Calu3 (cell line): ENCODE measurements around the gene ACBD5. TPM values are rescaled to one million over a fixed set of nuclear protein-coding genes. Genes with fewer than 3 reads are reported as not detected.
"Not testable (repeated sequence)": the region's sequence is repeated elsewhere in the genome, so short reads cannot be mapped to it uniquely, and the experiment has no call there.

ENCODE experiments used
- BruUV-seq: library from RNA; stranded (reverse); fragments of 400-500 nt; replicated peaks from 2 replicates; lab custom pipeline; 2021; lab: Mats Ljungman, UMichigan
- CTCF ChIA-PET: fragments of 300-600 bp; sonication (Branson Sonifier 250); formaldehyde crosslinking; loops from one replicate; lab custom pipeline; 2022; ENCODE audit warnings: antibody characterized with exemption; lab: Charles Lee
- DNase-seq: peaks from one replicate; pipeline ENCODE4 v3.0.0; 2022
- H3K27ac Mint-ChIP-seq: one replicate; pipeline ENCODE4 v1.8.0; 2022; ENCODE audit warnings: mixed read lengths; ENCODE audit not compliant: unreplicated experiment
- H3K27me3 Mint-ChIP-seq: one replicate; pipeline ENCODE4 v1.8.0; 2022; ENCODE audit warnings: mixed read lengths; ENCODE audit not compliant: unreplicated experiment
- H3K36me3 Mint-ChIP-seq: one replicate; pipeline ENCODE4 v1.8.0; 2022; ENCODE audit warnings: mild to moderate bottlenecking, moderate library complexity, mixed read lengths; ENCODE audit not compliant: insufficient read depth, unreplicated experiment
- H3K4me1 Mint-ChIP-seq: one replicate; pipeline ENCODE4 v1.8.0; 2022; ENCODE audit warnings: mild to moderate bottlenecking, low read depth, mixed read lengths; ENCODE audit not compliant: unreplicated experiment
- H3K4me3 Mint-ChIP-seq: one replicate; pipeline ENCODE4 v1.8.0; 2022; ENCODE audit warnings: mild to moderate bottlenecking, low read depth, moderate library complexity, mixed read lengths; ENCODE audit not compliant: unreplicated experiment
- H3K9me3 Mint-ChIP-seq: one replicate; pipeline ENCODE4 v1.8.0; 2022; ENCODE audit warnings: low read depth, mixed read lengths; ENCODE audit not compliant: unreplicated experiment
- intact Hi-C: fragments of 100-400 bp; cut with micrococcal nuclease; formaldehyde crosslinking; loops from one replicate; pipeline ENCODE4 v1.10.0; 2022; ENCODE audit not compliant: unreplicated experiment
- total RNA-seq: library from RNA; stranded (reverse); gene quantifications from 2 replicates; pipeline ENCODE4 v1.2.3, GENCODE V29; 2022
- TF ChIP-seq, protein P1 (sequence below): fragments of 200-600 bp; IDR thresholded peaks from one replicate; pipeline ENCODE4 v1.8.0; 2022; ENCODE audit warnings: antibody characterized with exemption; ENCODE audit not compliant: unreplicated experiment

Gene ACBD5
- total RNA-seq, 1 experiment from 2014 or later = 34.1 TPM

DNA sequence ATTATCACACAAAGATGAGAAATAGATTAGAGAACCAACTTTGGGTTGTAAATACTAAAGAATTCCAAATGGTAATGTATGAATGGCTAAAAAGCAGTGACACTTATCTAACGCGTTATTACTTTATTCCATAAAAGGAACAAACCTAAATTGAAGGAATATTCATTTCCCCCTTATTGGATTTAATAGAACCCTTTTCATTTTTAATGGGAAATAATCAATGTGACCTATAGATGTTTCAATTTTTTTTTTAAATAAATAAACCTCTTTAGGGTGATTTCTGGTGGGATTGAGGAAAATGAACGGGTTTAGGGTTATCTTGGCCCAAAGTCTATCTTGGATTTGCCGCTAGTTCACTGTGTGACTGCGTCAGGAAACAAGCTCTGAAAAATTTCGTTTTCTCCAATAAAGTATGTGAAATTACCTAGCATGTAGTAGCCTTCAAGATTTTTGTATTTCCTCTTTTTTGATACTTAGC, 1.9 kb upstream of the ACBD5 start:
- peak overlapping the region; percentile 91 for H3K27ac Mint-ChIP-seq
- H3K9me3 Mint-ChIP-seq = no peaks in the 10 kb centered on the region
- BruUV-seq = TSS peak; percentile 90
- H3K36me3 Mint-ChIP-seq = peaks cover 53% of the 10 kb centered on the region
- CTCF ChIA-PET = interaction anchor here (0.6 to 1.7 kb wide), 3 partner anchors 10 to 1438 kb away, joined by 4 to 7 read pairs (median 5); partner anchors contain the start of gene YME1L1
- intact Hi-C loops = no loop called here
- H3K4me1 Mint-ChIP-seq = peaks cover 33% of the 10 kb centered on the region
- DNase-seq = no peak
- H3K4me3 Mint-ChIP-seq = peak overlapping the region; percentile 86
- no peaks in the 10 kb centered on the region for H3K27me3 Mint-ChIP-seq
- TF ChIP-seq, protein P1, sequence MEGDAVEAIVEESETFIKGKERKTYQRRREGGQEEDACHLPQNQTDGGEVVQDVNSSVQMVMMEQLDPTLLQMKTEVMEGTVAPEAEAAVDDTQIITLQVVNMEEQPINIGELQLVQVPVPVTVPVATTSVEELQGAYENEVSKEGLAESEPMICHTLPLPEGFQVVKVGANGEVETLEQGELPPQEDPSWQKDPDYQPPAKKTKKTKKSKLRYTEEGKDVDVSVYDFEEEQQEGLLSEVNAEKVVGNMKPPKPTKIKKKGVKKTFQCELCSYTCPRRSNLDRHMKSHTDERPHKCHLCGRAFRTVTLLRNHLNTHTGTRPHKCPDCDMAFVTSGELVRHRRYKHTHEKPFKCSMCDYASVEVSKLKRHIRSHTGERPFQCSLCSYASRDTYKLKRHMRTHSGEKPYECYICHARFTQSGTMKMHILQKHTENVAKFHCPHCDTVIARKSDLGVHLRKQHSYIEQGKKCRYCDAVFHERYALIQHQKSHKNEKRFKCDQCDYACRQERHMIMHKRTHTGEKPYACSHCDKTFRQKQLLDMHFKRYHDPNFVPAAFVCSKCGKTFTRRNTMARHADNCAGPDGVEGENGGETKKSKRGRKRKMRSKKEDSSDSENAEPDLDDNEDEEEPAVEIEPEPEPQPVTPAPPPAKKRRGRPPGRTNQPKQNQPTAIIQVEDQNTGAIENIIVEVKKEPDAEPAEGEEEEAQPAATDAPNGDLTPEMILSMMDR = no peak

DNA sequence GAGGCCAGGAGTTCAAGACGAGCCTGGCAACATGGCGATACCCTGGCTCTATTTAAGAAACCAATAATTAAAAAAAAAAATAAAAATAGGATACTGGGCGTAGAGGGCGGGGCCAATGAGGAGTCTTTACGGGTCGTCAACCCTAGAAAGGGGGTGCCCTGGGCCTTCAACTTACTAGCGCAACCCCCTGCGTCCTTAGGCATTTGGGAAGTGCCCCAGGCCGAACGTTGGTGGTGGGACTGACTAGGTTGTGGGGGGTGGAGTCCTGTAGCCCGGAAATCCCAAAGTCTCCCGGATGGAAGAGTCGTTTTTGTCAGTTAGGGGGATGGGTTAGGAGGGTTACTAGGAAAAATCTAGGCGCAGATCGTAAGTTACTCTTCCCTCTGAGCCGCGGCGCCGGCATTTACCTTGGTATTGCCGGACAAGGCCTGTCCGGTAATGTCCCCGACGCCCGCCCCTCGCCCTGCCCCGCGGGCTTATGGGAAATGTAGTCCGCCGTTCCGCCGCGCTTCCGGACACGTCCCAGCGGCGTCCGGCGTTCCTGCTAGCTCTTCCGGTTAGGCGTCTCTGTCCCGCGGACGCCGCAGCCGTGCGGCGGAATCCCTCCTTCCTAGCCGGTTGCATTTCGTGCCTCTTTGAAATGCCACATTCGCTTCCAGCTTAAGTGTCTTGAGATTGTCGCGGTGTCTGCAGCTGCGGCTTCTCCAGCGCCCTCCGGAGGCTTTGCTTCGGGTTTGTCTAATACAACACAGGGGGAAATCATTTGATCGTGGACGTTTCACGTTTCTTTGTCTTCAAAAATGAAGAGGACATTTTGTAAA, 1.3 kb upstream of the ACBD5 start:
- DNase-seq = peak; percentile 93
- Mint-ChIP-seq H3K4me3 (peak overlapping the region; percentile 86), H3K36me3 (peaks cover 53% of the 10 kb centered on the region), H3K4me1 (peaks cover 33% of the 10 kb centered on the region), H3K9me3 (no peaks in the 10 kb centered on the region), H3K27ac (peak overlapping the region; percentile 91), H3K27me3 (no peaks in the 10 kb centered on the region)
- BruUV-seq = no TSS peak
- intact Hi-C loops = no loop called here
- TF ChIP-seq, protein P1 = no peak
- CTCF ChIA-PET = interaction anchor here (0.8 to 1.7 kb wide), 3 partner anchors 11 to 88 kb away, joined by 5 to 7 read pairs (median 6); partner anchors contain the start of gene YME1L1

DNA sequence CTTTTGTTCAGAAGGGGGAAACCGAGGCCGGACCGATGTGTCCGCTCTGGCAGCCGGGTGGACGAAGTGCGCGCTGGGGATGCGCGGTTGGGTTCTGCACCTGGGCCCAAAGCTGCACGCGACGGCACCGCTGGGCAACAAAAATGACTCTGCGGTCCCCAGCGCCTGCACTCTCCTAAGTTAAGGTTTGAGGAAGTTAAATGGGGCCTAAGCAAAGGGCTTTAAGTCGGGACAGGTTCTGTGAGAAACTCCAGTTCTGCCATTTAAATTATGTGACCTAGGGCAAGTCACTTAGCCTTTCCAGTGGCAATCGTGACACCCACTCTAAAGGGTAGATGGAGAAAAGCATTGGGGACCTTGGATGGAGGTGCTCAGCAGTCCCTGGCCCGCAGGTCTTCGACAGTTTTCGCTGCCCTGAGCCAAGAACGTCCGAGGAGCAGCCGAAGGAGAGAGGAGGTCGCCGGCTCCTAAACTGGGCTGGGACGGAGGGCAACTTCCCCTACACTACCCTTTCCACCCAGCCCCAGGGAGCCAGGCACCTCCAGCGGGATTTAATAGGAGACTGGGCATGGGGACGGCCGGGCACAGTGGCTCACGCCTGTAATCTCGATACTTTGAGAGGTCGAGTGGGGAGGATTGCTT, 534 bp upstream of the ACBD5 start:
- intact Hi-C loops = no loop called here
- TF ChIP-seq, protein P1 = no peak
- BruUV-seq = no TSS peak
- Mint-ChIP-seq H3K4me1 (peaks cover 33% of the 10 kb centered on the region), H3K27ac (peak overlapping the region; percentile 91), H3K9me3 (no peaks in the 10 kb centered on the region), H3K36me3 (peaks cover 53% of the 10 kb centered on the region), H3K27me3 (no peaks in the 10 kb centered on the region), H3K4me3 (peak overlapping the region; percentile 86)
- no peak for DNase-seq
- CTCF ChIA-PET = no interaction called here

DNA sequence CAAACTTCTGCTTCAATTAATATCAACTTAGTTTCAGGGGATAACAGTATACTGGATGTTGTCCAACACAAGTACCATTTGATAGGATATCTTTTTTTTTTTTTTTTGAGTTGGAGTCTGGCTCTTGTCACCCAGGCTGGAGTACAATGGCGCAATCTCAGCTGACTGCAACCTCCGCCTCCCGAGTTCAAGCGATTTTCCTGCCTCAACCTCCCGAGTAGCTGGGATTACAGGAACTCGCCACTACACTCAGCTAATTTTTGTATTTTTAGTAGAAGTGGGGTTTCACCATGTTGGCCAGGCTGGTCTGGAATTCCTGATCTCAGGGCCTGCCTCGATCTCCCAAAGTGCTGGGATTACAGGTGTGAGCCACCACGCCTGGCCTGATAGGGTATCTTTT, 3.1 kb downstream of the ACBD5 start:
- CTCF ChIA-PET = interaction anchor here (0.6 kb wide), 1 partner anchor 45 kb away, joined by 3 read pairs; no protein-coding TSS in a partner anchor
- BruUV-seq, H3K27me3 Mint-ChIP-seq, DNase-seq, H3K9me3 Mint-ChIP-seq, intact Hi-C loops, H3K4me1 Mint-ChIP-seq: not testable (repeated sequence)
- peak overlapping the region; percentile 74 for H3K27ac Mint-ChIP-seq
- peaks cover 52% of the 10 kb centered on the region for H3K36me3 Mint-ChIP-seq
- peak overlapping the region; percentile 86 for H3K4me3 Mint-ChIP-seq

DNA sequence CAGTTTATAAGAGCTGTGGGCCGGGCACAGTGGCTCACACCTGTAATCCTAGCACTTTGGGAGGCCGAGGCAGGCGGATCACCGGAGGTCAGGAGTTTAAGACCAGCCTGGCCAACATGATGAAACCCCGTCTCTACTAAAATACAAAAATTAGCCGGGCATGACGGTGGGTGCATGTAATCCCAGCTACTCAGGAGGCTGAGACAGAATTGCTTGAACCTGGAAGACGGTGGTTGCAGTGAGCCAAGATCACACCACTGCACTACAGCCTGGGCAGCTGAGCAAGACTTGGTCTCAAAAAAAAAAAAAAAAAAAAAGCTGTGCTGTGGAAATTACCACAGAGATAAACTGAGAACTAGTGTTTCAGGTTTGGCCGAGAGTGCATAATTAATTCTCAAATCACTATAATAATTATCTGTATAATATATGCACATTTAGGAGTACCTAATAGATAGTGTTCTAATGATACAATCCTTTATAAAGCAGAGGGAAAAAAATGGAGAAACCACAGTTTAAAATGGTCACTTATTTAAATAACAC, 3.9 kb downstream of the ACBD5 start:
- H3K27me3 Mint-ChIP-seq, BruUV-seq, H3K9me3 Mint-ChIP-seq, intact Hi-C loops, H3K27ac Mint-ChIP-seq, H3K4me1 Mint-ChIP-seq, H3K4me3 Mint-ChIP-seq, DNase-seq: not testable (repeated sequence)
- H3K36me3 Mint-ChIP-seq = peaks cover 44% of the 10 kb centered on the region
- CTCF ChIA-PET = interaction anchor here (0.6 to 1.1 kb wide), 3 partner anchors 20 to 95 kb away, joined by 3 to 4 read pairs (median 3); no protein-coding TSS in a partner anchor
